AG04450 (cell line): ENCODE data around the gene PDRG1. TPM values are rescaled to one million over a fixed set of nuclear protein-coding genes. Genes with fewer than 3 reads are reported as not detected.

Experiments
- CTCF ChIA-PET: fragments of 300-600, 350-600 bp; formaldehyde crosslinking; extraction: SDS; loops from one replicate; lab custom pipeline; 2022; ENCODE audit warnings: antibody characterized with exemption, inconsistent platforms; lab: Charles Lee
- POLR2A ChIA-PET: fragments of 350-600 bp; formaldehyde crosslinking; extraction: SDS; loops from one replicate; lab custom pipeline; 2021; ENCODE audit warnings: antibody characterized with exemption, inconsistent platforms; lab: Yijun Ruan, JAX
- DNase-seq: peaks from one replicate; pipeline ENCODE4 v3.0.0-alpha.2; 2011; ENCODE audit warnings: low read depth, low spot score
- H3K27ac ChIP-seq: one replicate; pipeline ENCODE4 v1.5.1; 2012; ENCODE audit warnings: low read depth, low read length, control low read depth
- H3K27me3 ChIP-seq: one replicate; pipeline ENCODE4 v1.6.0; 2012; ENCODE audit warnings: low read length; ENCODE audit not compliant: control insufficient read depth, insufficient read depth
- H3K4me3 ChIP-seq: 2 replicates; pipeline ENCODE4 v1.5.1; 2011; ENCODE audit warnings: mild to moderate bottlenecking, low read depth, low read length, control low read depth
- H3K9me3 ChIP-seq: 2 replicates; pipeline ENCODE4 v1.5.1; 2012; ENCODE audit warnings: low read length; ENCODE audit not compliant: control insufficient read depth, insufficient read depth
- polyA plus RNA-seq: library from polyadenylated mRNA; depleted of rRNA; stranded (reverse); fragments of >200 nt; gene quantifications from 2 replicates; pipeline ENCODE4 v1.2.3, GENCODE V29; 2011
- TF ChIP-seq, protein P1 (sequence below): IDR thresholded peaks from 2 replicates; pipeline ENCODE4 v1.5.1; 2011; ENCODE audit warnings: low read depth, low read length, control low read depth, inconsistent platforms

Gene PDRG1
- polyA plus RNA-seq, 1 experiment, result 13.2 TPM

DNA sequence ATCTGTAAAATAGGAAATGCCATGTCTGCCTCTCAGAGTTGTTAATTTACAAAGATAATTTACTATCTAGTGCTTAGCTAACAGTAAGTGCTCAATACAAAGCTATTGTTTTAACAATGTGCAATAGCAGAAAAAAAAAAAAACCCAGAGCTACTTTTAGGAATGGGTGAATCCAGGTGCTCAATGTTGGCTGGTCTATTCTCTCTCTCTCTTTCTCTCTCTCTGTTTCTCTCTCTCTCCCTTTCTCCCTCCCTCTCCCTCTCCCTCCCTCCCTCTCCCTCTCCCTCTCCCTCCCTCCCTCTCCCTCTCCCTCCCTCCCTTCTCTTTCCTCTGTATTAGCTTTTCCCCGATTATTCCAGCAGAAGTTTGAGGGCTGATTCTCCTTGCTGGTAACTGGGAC lies 14.0 kb downstream of the PDRG1 start:
- CTCF ChIA-PET, result interaction anchor here (0.6 to 1.5 kb wide), 5 partner anchors 14 to 99 kb away, joined by 3 to 5 read pairs (median 4); partner anchors contain the start of gene PDRG1
- Histone ChIP-seq H3K9me3 (no peaks in the 10 kb centered on the region), H3K27ac (no peak overlapping the region), H3K27me3 (peaks cover 2% of the 10 kb centered on the region), H3K4me3 (no peak overlapping the region)
- no peak for DNase-seq
- TF ChIP-seq, protein P1, sequence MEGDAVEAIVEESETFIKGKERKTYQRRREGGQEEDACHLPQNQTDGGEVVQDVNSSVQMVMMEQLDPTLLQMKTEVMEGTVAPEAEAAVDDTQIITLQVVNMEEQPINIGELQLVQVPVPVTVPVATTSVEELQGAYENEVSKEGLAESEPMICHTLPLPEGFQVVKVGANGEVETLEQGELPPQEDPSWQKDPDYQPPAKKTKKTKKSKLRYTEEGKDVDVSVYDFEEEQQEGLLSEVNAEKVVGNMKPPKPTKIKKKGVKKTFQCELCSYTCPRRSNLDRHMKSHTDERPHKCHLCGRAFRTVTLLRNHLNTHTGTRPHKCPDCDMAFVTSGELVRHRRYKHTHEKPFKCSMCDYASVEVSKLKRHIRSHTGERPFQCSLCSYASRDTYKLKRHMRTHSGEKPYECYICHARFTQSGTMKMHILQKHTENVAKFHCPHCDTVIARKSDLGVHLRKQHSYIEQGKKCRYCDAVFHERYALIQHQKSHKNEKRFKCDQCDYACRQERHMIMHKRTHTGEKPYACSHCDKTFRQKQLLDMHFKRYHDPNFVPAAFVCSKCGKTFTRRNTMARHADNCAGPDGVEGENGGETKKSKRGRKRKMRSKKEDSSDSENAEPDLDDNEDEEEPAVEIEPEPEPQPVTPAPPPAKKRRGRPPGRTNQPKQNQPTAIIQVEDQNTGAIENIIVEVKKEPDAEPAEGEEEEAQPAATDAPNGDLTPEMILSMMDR, result no peak
- POLR2A ChIA-PET, result no interaction called here

DNA sequence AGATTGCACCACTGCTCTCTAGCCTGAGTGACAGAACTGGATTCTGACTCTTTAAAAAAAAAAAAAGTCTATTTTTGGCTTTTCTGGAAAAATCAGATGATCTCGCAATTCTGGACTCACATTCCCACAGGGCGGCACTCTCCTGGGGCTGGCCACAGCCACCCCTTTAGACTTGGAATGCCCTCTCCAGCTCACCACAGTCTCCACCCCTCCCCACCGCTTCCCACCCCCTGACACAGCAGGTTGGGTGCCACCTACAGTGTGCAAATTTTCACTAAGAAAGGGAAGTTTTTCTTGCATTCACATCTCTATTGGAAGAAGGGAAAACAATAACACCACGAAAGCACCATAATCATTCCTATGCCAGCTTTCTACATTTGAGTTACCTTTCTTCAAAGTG lies 15.4 kb downstream of the PDRG1 start:
- Histone ChIP-seq H3K4me3 (no peak overlapping the region), H3K27ac (no peak overlapping the region), H3K27me3 (peaks cover 2% of the 10 kb centered on the region), H3K9me3 (no peaks in the 10 kb centered on the region)
- DNase-seq, result no peak
- TF ChIP-seq, protein P1, result no peak
- CTCF ChIA-PET, result no interaction called here
- POLR2A ChIA-PET, result no interaction called here

DNA sequence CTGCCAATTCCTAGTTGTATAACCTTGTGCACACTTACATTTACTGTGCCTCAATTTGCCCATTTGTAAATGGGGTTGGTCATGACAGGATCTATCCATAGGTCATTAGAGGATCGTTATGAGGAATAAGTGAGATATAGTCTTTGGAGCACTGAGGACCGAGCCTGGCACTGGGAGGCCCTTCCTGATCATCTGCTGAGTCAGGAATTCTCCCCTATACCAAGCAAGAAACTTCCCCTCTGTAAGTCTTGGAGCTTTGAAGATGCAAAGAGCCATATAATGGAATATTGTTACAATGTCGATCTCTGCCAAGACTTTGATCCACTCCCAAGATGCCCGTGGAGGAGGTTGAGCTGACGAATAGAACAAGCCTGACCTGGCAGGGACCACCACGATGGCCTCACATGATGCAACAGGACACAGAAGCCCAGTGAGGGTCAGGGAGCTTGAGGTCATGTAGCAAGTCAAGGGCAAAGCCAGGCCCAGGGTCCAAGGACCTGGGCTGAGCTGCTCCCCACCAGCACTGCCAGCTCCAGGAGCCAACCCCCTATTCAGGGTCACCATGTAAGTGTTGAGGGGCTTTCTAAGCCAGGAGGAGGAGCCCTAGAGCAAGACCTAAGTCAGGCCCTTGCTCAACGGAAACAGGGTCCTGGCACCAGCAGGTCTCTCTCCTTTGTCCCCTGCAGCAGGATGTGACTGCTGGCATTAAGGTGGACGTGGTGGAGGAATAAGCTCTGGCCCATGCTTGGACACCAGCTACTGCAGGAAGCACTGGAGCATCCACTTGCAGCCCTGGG lies 16.7 kb downstream of the PDRG1 start:
- Histone ChIP-seq H3K4me3 (no peak overlapping the region), H3K27ac (no peak overlapping the region), H3K27me3 (peaks cover 2% of the 10 kb centered on the region), H3K9me3 (no peaks in the 10 kb centered on the region)
- ChIA-PET POLR2A (no interaction called here), CTCF (interaction anchor here (1.4 kb wide), 1 partner anchor 17 kb away, joined by 7 read pairs; the partner anchor contains the start of gene PDRG1)
- TF ChIP-seq, protein P1, result no peak
- no peak for DNase-seq

DNA sequence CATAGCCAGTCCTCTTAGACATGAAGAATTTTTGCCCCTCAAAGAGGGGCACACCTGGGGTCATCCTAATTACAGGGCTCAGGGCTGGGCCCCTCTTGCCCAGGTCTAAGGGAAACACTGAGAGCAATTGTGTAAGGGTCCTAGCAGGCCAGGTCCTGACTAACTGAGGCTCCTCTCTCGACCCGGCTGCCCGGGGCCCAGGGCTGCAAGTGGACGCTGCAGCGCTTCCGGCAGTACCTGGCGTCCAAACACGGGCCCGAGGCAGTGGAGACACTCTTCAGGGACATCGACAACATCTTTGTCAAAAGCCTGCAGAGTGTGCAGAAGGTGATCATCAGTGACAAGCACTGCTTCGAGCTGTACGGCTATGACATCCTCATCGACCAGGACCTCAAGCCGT lies 17.4 kb downstream of the PDRG1 start:
- Histone ChIP-seq H3K27ac (no peak overlapping the region), H3K27me3 (peaks cover 2% of the 10 kb centered on the region), H3K9me3 (no peaks in the 10 kb centered on the region), H3K4me3 (no peak overlapping the region)
- no peak for DNase-seq
- ChIA-PET POLR2A (no interaction called here), CTCF (interaction anchor here (1.4 kb wide), 1 partner anchor 18 kb away, joined by 7 read pairs; the partner anchor contains the start of gene PDRG1)
- TF ChIP-seq, protein P1, result no peak

DNA sequence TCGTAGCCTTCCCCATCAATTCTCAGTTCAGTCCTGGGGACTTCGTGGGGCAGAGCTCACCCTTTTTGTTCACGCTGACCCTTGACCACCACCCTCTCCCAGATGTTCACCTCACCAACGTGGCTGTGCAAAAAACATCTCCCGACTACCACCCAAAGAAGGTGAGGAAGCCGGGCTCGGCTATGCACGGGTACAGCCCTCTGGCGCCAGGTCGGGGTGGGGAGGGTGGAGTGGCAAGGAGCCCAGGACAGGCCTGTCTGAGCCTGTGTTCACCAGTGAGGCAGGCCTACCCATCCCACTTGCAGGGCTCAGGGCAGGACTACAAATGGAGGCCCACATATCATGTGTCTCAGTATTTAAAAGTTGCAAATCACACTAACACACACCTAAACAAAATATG lies 18.1 kb downstream of the PDRG1 start:
- ChIA-PET CTCF (interaction anchor here (1.0 kb wide), 1 partner anchor 18 kb away, joined by 3 read pairs; the partner anchor contains the start of gene PDRG1), POLR2A (no interaction called here)
- no peak overlapping the region for H3K4me3 ChIP-seq
- H3K27me3 ChIP-seq, result peaks cover 5% of the 10 kb centered on the region
- TF ChIP-seq, protein P1, result no peak
- no peak overlapping the region for H3K27ac ChIP-seq
- DNase-seq, result no peak
- H3K9me3 ChIP-seq, result no peaks in the 10 kb centered on the region
